ENCODE data around the gene HRAS. TPM values are rescaled to one million over a fixed set of nuclear protein-coding genes. Genes with fewer than 3 reads are reported as not detected.
"Not testable (repeated sequence)": the region's sequence is repeated elsewhere in the genome, so short reads cannot be mapped to it uniquely, and the experiment has no call there.

Gene HRAS
- total RNA-seq, 1 donor from 2014 or later = 12.9 TPM

DNA sequence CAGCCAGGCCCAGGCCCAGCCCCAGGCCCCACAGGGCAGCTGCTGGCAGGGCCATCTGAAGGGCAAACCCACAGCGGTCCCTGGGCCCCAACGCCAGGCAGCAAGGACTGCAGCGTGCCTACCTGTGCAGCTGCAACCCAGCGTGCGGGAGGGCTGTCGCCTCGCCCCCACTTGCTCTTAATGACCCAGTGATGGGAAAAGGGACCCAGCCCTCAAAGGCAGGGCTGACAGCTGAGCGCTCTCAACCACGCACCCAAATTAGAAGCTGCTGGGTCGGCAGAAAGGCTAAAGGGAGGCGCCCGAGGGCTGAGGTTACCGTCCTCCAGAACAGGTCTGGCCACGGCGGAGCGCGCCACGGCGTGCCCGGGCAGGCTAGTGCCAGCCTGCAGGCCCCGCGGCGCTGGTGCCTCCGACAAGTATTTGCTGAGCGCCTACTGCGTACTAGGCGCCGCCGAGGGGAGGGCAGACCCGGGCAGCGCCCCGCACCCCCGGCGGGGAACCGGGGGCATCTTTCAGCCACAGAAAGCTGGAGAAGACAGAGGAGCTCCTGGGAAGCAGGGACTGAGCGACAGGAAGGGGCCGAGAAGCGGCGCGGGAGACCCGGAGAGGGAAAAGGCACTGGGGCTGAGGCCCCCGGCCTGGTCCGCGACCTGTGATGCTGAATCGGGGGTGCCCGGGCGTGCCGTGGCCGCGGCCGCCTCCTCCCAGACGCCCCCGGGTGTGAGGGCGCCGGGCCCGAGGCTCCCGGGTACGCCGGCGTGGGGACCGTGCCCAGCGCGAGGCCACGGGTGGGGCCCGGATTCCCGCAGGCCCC is 773 bp downstream of the HRAS start:
- ATAC-seq = peak; percentile 16
- peak; percentile 61 for DNase-seq (ENCODE audit: low spot score)

DNA sequence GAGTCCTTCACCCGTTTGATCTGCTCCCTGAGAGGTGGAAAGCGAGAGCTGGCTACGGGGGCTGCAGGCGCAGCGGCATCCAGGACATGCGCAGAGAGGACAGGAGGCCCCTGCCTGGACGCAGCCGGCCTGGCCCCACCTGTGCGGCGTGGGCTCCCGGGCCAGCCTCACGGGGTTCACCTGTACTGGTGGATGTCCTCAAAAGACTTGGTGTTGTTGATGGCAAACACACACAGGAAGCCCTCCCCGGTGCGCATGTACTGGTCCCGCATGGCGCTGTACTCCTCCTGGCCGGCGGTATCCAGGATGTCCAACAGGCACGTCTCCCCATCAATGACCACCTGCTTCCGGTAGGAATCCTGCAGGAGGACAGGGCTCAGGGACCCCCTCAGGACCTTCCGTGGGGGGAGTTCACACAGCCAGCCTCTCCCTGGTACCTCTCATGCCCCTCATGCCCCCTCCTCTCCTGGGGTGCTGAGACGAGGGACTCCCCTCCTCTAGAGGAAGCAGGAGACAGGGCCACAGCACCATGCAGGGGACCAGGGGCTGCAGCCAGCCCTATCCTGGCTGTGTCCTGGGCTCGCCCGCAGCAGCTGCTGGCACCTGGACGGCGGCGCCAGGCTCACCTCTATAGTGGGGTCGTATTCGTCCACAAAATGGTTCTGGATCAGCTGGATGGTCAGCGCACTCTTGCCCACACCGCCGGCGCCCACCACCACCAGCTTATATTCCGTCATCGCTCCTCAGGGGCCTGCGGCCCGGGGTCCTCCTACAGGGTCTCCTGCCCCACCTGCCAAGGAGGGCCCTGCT is 1.6 kb downstream of the HRAS start:
- ATAC-seq = no peak
- peak; percentile 50 for DNase-seq (ENCODE audit: low spot score)

DNA sequence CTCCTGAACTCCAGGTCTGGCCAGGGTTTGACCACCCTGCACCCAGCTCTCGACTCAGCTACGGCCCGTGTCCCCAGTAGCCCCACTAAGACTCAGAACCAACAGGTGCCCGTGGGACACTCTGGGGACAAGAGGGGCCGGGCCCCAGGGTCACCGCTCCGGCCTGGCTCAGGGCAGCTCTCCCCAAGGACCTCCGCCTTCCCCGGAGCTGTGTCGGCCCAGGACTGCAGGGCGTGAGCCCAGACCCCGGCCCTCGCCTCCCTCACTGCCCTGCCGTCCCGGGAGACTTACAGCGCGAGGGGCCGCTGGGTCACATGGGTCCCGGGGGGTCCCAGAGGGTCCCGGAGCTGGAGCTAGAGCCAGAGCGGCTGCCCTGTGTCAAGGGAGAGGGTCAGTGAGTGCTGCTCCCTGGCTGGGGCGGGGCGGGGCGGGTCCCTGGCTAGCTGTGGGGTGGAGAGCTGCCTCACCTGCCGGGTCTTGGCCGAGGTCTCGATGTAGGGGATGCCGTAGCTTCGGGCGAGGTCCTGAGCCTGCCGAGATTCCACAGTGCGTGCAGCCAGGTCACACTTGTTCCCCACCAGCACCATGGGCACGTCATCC is 2.3 kb downstream of the HRAS start:
- peak; percentile 49 for DNase-seq (ENCODE audit: low spot score)
- ATAC-seq = no peak

DNA sequence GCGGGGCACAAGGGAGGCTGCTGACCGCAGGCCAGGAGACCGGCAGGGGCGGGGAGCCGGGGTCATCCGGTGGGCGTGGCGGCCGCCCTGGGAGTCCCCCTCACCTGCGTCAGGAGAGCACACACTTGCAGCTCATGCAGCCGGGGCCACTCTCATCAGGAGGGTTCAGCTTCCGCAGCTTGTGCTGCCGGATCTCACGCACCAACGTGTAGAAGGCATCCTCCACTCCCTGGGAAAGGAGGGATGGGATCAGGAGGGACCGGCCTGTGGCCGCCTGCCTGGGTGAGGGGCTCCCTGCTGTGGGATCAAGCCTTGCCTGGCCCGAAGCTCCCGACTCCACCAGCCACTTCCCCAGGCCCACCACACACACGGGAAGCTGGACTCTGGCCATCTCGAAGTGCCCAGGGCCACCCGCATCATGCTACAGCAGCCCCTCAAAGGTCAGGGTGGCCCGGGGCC is 2.8 kb downstream of the HRAS start:
- peak; percentile 43 for DNase-seq (ENCODE audit: low spot score)
- no peak for ATAC-seq

DNA sequence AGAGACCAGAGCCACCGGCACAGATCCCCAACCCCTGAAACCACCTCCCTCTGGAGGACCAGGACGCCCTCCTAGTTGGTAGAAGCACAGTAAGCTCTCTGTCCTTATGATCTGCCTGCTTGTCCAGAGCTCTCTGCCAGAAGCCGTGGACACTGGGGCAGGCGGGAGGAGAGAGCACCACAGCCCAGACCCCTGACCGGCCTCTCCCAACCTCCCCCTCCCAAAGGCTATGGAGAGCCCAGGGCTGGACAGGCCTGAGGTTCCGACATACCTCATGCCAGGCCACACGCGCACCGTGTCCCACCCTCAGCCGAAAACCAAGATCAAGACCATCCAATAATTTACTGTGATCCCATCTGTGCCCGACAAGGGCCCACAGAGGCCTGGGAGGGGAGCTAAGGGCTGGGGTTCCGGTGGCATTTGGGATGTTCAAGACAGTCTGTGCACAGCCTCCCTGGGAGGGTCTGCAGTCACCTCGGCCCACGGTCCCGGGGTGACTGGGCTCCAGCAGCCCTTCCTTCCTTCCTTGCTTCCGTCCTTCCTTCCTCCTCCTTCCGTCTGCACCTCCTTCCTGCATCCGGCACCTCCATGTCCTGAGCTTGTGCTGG is 3.4 kb downstream of the HRAS start:
- DNase-seq (ENCODE audit: low spot score) = peak; percentile 42
- no peak for ATAC-seq

DNA sequence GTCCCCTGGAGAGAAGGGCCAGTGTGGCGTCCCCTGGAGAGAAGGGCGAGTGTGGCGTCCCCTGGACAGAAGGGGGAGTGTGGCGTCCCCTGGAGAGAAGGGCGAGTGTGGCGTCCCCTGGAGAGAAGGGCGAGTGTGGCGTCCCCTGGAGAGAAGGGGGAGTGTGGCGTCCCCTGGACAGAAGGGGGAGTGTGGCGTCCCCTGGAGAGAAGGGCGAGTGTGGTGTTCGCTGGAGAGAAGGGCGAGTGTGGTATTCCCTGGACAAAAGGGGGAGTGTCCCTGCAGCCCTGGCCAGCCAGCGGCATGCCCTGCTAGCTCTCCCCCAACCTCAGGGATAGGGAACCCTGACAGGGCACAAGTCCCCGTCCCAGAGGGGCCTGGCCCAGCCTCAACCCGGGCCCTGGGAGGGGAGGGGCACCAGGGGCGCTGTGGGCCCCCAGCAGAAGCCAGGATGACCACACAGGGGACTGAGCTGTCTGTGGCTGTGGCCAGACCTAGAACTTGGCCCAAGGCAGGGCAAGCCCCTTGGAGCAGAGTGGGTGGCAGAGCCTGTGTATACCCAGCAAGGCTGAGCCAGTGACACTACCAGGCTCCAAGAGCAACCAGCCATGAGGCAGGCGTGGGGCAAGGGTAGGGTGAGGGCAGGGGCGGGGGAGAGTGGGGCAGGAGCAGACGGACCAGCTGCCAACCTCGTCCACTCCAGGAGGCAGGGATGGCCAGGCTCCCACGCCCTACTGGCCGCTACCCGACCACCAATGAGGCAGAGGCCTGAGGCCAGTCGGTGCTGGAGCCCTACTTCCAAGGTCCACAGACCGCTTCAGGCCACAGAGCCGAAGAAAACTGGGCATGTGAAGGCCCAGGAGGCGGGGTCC is 4.2 kb downstream of the HRAS start:
- DNase-seq (ENCODE audit: low spot score) (peak; percentile 44), ATAC-seq (no peak)

DNA sequence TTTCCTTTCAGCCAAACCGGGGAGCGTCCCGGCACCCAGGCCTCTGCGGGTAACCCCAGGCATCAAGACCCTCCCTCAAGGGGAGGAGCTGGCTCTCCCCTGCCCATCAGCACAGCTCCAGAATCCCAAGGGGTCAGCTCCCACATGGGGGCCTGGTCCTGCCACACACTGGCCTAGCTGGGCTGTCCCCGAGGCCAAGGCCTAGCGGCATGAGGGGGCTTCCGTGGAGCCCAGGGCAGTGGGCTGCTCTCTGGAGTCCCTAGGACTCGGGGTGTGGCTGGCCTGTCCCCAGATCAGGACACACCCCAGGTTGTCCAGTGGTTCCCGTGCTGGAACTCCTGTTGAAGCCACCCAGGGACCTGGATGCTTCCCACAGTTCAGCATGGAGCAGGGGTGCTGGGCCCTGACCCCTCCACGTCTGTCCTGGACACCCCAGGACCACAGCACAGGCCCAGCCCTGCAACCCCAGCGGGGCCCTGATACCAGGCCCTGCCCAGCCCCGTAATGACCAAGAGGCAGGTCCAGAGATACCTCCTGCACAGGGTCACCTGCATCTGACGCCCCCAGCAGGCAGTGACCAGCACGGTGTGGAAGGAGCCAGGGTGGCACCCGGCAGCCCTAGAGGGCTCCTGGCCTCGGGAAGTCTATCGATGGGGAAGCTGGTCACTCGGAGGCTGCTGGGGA is 5.5 kb downstream of the HRAS start:
- peak; percentile 42 for DNase-seq (ENCODE audit: low spot score)

DNA sequence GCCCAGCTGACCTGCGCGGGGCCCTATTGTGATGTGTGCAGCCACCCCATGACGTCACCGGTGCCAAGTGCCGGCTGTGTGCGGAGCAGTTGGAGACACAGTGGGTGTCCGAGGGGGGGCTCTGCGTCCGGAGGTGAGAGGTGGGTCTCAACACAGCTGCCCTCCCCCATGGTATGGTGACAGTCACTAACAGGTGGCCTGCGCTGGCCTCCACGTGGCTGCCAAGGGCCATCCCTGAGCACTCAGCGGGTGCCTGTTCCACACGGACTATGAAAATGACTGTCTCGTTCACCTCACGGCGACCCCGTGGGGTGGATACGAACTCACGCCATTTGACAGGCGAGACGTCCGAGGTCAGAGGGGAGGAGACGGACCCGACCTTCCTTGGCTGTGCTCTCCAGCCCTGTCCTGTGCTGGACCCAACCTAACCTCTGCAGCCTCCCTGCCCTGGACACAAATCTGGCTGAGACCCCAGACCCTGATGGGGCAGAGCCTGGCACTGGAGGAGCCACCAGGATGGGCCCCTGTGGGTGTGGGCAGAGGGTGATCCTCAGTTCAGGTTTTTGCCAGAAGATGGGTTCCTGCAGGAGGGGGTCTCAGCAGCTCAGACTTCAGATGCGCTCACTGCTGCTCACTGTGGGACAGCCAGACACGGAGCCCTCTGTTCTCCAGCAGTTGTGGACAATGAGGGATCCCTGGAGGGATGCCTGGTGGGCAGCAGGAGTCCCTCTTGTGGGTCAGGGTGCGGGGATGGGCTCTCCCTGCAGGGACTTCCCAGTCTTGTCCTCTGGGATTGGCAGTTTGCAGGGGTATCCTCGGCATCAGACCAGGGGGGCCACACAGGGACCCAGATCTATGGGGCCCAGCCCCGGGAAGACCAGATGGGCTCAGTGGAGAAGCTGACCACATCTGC is 6.3 kb downstream of the HRAS start:
- DNase-seq (ENCODE audit: low spot score) (peak; percentile 44), ATAC-seq (peak; percentile 5)

More for the DNA sequence above, 5.5 kb downstream of the HRAS start:
- ATAC-seq = no peak

DNA sequence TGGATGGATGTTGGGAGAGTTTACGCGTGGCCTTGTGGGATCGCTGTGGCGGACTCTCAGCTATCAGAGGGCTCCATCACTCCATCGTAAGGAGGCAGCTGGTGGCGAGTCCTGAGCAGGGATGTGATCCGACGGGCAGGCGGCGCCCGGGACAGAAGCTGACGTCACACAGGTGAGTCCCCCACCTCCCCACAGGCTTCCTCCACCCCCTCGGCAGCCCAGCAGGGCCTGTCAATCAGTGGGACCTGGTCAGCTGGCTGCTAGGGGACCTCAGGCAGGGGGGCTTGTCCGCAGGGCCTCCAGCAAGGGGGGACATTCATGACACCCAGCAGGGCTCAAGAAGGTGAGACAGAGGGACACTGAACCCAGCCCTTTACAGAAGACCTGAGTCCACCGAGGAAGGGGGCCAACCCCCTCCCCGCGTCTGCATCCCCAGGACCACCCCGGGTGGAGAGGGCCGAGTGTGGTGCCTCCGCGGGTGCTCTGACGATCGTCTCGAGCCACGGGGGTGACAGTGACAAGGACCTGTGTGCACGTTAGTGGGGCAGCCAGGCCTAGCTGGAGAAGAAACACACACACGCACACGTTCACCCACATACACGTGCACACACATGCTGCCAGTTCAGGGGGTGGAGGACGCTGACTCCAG is 7.1 kb downstream of the HRAS start:
- DNase-seq (ENCODE audit: low spot score) = no peak

DNA sequence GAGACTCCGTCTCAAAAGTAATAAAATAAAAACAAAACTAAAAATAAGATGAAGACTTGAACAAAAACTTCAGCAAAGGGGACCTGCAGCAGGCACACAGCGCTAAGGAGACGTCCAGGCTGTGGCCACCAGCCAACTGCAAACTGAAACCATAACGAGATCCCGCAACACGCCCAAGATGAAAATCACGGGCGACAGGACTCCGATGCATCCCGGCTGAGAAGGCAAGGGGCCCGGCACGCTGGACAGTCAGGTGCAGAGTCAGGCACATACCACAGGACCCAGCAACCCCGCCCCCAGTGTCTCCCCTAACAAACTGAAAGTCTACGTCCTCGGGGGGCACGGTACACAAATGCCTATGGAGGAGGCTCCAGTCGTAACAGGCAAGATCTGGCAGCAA is 9.2 kb downstream of the HRAS start:
- ATAC-seq (no peak), DNase-seq (ENCODE audit: low spot score) (peak; percentile 42)

More for the DNA sequence above, 7.1 kb downstream of the HRAS start:
- no peak for ATAC-seq

DNA sequence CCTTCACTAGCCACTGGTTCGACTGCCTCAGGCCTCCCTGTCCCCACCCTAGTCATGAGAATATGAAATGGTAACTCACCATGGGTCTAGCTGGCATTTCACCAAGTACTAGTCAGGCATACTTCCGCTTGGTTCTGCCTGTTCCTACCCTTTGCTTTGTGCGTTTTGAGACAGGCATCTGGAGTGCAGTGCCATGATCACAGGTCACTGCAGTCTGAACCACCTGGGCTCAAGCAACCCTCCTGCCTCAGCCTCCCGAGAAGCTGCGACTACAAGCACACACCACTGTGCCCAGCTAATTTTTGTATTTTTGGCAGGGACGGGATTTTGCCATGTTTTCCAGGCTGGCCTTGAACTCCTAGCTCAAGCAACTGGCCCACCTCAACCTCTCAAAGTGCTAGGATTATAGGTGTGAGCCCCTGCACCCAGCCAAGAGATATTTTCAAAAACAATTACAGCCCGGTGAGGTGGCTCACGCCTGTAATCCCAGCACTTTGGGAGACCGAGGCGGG is 14.1 kb downstream of the HRAS start:
- DNase-seq (ENCODE audit: low spot score) (no peak), ATAC-seq (no peak)

DNA sequence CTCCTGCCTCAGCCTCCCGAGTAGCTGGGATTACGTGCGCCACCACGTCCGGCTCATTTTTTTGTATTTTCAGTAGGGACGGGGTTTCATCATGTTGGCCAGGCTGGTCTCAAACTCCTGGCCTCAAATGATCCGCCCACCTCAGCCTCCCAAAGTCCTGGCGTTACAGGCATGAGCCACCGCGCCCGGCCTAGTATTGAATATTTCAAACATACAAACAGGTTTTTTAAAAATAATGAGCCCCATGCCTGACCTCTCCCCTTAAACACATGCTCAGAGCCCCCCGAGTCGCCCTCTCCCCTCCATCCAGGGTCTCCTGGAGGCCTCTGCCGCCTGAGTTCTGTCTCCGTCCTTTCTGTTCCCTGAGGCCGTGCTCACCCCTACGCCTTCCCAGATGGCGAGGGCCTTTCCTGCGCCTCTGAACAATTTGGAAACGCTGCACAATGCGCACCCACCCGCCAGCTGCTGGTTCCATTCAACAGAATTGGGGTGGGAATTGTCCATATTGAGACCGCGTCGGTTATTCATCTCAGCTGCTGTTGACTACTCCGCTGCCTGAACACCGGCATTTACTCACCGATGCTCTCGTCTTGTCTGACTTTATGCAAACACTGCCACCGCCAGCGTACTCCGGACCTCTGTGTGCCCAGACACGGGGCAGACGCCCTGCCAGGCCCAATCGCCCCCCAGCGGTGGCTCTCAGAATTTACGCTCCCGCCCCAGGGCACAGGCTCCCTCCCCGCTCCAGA is 14.8 kb downstream of the HRAS start:
- ATAC-seq (no peak), DNase-seq (ENCODE audit: low spot score) (no peak)

DNA sequence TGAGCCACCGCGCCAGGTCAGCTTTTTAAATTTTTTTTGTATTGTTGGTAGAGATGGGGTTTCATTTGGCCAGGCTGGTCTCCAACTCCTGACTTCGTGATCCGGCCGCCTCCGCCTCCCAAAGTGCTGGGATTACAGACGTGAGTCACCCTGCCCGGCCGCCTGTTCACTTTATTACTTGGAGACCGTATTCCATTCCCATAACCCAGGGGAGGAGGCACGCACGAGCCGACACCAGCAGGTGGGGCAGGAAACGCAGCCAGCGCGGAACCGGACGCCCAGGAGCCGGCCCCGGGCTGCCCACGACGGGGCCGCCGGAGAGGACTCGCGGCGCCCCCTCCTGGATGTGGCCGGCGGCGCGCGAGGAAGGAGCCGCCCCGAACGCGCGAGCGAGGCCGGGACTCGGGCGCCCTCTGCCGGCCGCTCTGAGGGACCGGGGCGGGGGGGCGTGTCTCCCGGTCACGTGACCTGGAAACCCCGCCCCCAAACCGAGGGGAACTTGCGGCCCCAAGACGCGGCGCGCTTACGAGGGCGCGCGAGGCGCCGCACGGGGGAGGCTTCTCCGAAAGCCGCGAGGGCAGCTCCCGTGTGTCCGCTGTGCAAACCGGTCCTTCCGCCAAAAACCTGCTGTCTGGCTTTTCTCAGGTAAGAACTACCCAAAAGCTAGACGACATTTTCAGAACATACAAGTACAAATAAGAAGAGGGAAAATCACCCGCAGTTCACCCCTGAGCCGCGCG is 16.7 kb downstream of the HRAS start:
- ATAC-seq = peak; percentile 99

DNA sequence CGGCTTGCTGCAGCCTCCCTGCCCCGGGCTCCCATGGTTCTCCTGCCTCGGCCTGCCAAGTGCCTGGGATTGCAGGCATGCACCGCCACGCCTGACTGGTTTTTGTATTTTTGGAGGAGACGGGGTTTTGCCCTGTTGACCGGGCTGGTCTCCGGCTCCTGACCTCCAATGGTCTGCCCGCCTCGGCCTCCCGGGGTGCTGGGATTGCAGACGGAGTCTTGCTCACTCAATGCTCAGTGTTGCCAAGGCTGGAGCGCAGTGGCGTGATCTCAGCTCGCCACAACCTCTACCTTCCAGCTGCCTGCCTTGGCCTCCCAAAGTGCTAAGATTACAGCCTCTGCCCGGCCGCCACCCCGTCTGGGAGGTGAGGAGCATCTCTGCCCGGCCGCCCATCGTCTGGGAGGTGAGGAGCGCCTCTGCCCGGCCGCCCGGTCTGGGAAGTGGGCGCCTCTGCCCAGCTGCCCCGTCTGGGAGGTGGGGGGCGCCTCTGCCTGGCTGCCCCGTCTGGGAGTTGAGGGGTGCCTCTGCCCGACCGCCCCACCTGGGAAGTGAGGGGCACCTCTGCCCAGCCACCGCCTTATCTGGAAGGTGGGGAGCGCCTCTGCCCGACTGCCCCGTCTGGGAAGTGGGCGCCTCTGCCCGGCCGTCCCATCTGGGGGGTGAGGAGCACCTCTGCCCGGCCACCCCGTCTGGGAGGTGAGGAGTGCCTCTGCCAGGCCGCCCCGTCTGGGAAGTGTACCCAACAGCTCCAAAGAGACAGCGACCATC is 18.3 kb downstream of the HRAS start:
- DNase-seq (ENCODE audit: low spot score) = peak; percentile 45
- ATAC-seq = not testable (repeated sequence)

More for the DNA sequence above, 16.7 kb downstream of the HRAS start:
- peak; percentile 86 for DNase-seq (ENCODE audit: low spot score)

DNA sequence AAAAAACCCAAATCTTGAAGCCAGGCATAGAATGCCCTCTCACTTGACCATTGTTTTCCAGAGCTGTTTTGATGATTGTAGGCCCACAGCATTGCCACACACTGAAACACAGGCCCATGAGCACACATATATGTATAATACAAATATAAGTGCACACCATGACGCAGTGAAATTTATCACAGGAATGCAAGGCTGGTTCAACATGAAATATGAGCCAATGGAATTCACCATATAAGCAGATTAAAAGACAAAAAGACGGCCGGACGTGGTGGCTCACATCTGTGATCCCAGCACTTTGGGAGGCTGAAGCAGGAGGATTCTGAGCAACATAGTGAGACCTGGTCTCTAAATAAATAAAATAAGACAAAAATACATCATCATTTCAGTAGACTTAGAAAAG is 19.0 kb downstream of the HRAS start:
- no peak for DNase-seq (ENCODE audit: low spot score)
- ATAC-seq = no peak

DNA sequence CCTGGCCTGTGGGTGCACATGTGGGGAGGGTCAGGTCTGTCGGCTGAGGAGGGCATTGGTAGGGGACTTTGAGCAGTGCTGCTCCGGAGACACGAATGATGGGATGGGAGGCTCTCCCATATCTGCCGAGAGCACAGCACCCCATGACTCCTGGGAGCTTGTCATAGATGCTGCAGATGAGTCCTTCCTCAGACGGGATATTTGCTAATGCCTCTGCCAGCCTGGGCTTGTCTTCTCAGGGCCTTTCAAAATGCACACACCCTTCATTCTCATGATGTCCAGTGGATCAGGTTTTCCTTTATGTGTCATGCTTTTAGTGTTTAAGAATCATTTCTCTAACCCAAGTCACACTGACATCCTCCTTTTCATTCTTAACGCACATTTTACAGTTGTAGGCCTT is 20.2 kb downstream of the HRAS start:
- DNase-seq (ENCODE audit: low spot score) (no peak), ATAC-seq (no peak)

All from left lobe of liver (tissue), 2 donors.